ENCODE measurements around the gene CDKN1C.

The CDKN1C gene

GRCh38 chr11:2885678-2886081 lies at the start of gene CDKN1C:
Gene CDKN1C (minus strand): TSS chr11:2885775. CDS start chr11:2885456, 319 bp downstream.
- DNase-seq (ENCODE audit: low spot score) (no peak), FAIRE-seq (no peak)

GRCh38 chr11:2934611-2935239 lies 49.1 kb upstream of the CDKN1C start:
- FAIRE-seq = no peak
- no peak for DNase-seq (ENCODE audit: low spot score)

GRCh38 chr11:2934021-2934550 lies 48.5 kb upstream of the CDKN1C start:
- FAIRE-seq (no peak), DNase-seq (ENCODE audit: low spot score) (no peak)

GRCh38 chr11:2933375-2934020 lies 47.9 kb upstream of the CDKN1C start:
- no peak for FAIRE-seq
- DNase-seq (ENCODE audit: low spot score) = peak; percentile 84

GRCh38 chr11:2932850-2933251 lies 47.3 kb upstream of the CDKN1C start:
- DNase-seq (ENCODE audit: low spot score) = peak; percentile 78
- FAIRE-seq = peak; percentile 31

GRCh38 chr11:2931771-2932738 lies 46.5 kb upstream of the CDKN1C start:
- FAIRE-seq (no peak), DNase-seq (ENCODE audit: low spot score) (no peak)

GRCh38 chr11:2931420-2931746 lies 45.8 kb upstream of the CDKN1C start:
- DNase-seq (ENCODE audit: low spot score) (no peak), FAIRE-seq (no peak)

GRCh38 chr11:2930704-2931419 lies 45.3 kb upstream of the CDKN1C start:
- FAIRE-seq = no peak

GRCh38 chr11:2929950-2930703 lies 44.6 kb upstream of the CDKN1C start:
- no peak for FAIRE-seq
- peak; percentile 45 for DNase-seq (ENCODE audit: low spot score)

More at GRCh38 chr11:2930704-2931419, 45.3 kb upstream of the CDKN1C start:
- peak; percentile 63 for DNase-seq (ENCODE audit: low spot score)

- peak; percentile 52 for DNase-seq (ENCODE audit: low spot score)
Observed at GRCh38 chr11:2929531-2929949, 44.0 kb upstream of the CDKN1C start.

GRCh38 chr11:2928605-2929530 lies 43.3 kb upstream of the CDKN1C start, which contains the start of gene PHLDA2:
Gene PHLDA2 (minus strand): TSS chr11:2929420. CDS start chr11:2929364, 56 bp downstream.
- DNase-seq (ENCODE audit: low spot score) (peak; percentile 58), FAIRE-seq (no peak)

More at GRCh38 chr11:2929531-2929949, 44.0 kb upstream of the CDKN1C start:
- FAIRE-seq = no peak

- FAIRE-seq (no peak), DNase-seq (ENCODE audit: low spot score) (peak; percentile 24)
Observed at GRCh38 chr11:2927851-2928604, 42.5 kb upstream of the CDKN1C start.

GRCh38 chr11:2927121-2927800 lies 41.7 kb upstream of the CDKN1C start:
- no peak for DNase-seq (ENCODE audit: low spot score)
- FAIRE-seq = no peak

- DNase-seq (ENCODE audit: low spot score) (no peak), FAIRE-seq (no peak)
Observed at GRCh38 chr11:2926611-2927051, 41.1 kb upstream of the CDKN1C start.

- DNase-seq (ENCODE audit: low spot score) (no peak), FAIRE-seq (no peak)
Observed at GRCh38 chr11:2924821-2925675, 39.5 kb upstream of the CDKN1C start.

- DNase-seq (ENCODE audit: low spot score) (no peak), FAIRE-seq (no peak)
Observed at GRCh38 chr11:2924381-2924780, 38.8 kb upstream of the CDKN1C start.
